Posterior cingulate gyrus (tissue), 11 donors: ENCODE measurements around the gene SMAD6.
"Not testable (repeated sequence)": the region's sequence is repeated elsewhere in the genome, so short reads cannot be mapped to it uniquely, and the experiment has no call there.

Source experiments
- DNase-seq, 10 donors: peaks; one replicate each; pipeline versions ENCODE4 v3.0.0 to v3.0.0-alpha.2; 2020 to 2021; ENCODE audit warnings: mixed read lengths in 3 of 10
- intact Hi-C: fragments of 100-400 bp; cut with DNase I; formaldehyde crosslinking; loops from one replicate; pipeline ENCODE4 v1.15.1; 2023

SMAD6 gene

DNA sequence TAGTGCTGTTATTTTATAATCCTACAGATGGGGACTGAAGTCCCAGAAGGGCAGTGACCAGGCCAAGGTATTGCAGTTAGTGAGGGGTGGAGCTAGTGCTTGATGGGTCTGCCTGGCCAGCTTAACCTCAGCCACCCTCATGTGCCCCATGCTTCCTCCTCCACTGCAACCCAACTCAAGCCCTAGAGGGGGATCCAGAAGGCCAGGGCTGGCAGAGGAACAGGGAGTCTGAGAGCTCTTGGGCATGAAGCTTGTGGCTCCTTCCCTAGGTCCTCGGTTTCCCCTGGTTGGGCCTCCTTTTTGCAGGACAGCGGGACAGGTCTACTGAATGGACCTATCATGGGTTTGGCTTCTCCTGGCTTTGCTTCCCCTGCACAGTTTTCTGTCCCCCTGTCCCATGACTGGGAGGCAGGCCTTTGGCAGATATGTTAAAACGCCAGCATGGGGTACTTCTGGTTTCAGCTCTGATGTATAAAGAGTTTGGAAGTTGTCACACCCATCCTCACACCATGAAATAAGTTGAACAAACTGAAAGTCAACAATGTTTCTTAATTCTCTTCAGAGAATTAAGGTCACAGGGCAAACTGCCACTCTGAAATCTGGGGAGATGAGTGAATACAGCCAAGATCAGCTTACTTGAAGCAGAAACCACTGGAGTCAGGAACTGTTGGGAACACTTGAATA, 103.3 kb downstream of the SMAD6 start:
- peak in 2 of 10 donors; percentile 24 to 42 for DNase-seq

DNA sequence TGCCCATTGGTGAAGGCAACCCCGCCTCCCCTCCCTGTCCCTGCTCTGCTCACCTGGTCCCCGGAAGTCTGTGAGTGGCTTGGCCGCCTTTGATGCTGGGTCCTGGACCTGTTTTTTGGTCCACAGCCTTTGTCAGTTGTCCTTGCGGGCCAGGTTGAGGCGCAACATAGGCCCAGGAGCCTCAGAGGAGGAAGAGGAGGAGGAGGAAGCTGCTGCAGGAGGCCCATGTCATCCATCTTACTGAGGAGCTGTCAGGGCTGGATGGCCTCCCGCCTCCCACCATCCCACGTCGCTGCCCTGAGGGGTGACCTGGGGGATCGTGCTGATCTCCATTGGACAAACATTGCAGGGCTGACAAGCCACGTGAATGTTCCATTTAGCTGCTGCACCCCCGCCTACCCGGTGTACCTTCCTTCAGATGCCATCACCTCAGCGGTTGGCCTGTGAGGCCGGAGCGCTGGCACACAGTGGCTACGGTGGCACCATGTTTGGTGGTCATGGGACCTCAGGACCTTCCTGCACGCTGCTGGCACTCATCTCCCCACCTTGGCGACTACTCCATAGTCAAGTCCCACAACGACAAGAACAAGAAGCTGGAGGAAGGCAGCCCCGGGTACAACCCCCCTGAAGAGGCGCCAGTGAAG, 106.3 kb downstream of the SMAD6 start:
- no peak for DNase-seq
- intact Hi-C loops, result no loop called here

More for the DNA sequence above, 103.3 kb downstream of the SMAD6 start:
- intact Hi-C loops, result no loop called here

DNA sequence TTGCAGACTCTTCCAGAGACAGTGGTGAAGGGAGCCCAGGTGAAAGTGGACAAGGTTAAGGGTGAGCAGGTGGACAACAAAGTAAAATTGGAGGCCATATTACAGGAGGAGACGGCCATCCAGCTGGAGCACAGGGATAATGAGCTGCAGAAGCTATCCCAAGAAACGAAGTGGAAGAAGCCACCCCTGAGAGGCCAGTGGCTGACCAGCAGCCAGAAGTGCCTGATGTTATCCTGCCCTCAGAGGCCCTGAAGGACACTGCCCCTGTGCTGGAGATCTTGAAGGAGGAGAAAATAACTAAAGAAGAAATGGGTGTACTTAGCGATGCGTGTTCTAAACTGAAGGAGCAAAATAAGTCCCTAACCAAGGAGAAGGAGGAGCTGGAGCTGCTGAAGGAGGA, 107.6 kb downstream of the SMAD6 start:
- intact Hi-C loops, result no loop called here
- DNase-seq, result no peak

DNA sequence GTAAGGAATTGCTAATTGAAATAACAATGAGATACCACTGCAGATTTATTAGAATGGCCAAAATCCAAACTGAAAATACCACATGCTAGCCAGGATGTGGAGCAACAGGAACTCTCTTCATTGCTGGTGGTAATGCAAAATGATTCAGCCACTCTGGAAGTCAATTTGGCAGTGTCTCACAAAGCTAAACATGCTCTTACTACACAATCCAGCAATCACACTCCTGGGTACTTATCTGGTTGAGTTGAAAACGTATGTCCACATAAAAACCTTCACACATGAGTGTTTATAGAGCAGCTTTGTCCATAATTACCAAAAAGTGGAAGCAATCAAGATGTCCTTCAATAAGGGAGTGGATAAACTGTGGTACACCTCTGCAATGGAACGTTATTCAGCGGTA, 113.3 kb downstream of the SMAD6 start:
- intact Hi-C loops, result no loop called here
- DNase-seq, result no peak

DNA sequence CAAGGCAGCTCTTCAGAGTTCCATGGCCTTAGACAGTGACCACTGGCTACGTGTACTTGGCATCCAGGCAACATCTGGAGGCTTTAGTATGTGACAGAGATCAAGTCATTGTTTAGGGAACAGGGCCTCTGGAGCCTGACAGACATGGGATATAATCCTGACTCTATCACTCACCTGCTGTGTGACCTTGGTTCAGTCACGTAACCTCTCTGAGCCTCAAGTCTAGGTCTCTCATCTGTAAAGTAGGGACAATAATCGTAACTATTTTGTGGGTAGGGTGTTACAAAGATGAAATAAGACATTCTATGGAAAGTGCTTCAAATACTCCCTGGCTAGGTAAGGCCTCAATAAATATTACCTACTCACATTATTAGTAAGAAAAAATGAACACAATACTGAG, 114.2 kb downstream of the SMAD6 start:
- DNase-seq, result no peak
- intact Hi-C loops, result no loop called here

DNA sequence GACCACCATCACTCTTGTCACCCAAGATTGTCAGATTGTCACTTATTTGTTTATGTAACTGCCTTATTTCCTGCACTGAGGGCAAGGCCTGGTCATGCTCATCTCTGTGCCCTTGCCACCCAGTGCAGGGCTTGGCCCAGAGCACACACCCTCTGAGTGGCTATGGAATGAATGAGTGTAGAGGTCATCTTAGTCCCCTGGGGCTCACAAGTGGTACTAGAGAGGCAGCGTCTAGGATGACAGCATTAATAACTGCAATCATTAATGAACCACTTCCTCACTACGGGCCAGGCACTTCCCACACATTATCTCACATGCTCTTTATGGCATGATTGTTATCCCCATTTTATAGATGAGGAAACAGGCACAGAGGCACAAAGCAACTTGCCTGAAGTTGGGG, 117.0 kb downstream of the SMAD6 start:
- no peak for DNase-seq
- intact Hi-C loops, result no loop called here

DNA sequence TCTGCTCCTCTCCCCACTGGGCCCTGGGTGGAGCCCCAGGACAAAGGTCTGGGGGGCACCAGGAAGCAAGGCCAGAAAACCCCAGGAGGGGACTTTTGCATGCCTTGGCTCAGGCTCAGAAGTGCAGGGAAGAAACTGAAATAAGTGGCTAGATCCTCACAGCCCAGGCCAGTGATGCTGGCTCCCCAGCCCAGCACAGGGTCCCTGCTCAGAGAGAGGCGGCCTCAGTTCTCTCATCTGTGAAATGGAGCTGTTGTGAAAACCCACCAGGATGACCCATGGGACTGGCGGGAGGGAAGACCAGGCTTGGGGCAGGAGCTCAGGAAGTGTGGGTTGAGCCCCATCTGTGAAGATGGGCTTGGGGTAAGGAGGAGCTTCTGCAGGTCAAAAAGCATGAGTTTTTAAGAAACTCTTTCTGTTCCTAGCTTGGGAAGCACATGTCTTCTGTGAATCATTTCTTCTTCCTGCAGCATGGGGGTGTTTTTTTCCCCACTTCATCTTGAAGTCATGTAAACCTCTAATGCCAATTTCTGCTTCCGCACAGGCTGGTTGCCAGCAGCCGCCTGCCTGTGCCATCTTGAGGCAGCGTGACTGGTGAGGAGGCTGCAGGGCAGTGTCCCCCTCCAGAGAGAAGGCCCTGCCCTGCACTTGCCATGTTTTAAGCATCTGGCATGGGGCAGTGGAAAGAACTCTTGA, 118.6 kb downstream of the SMAD6 start:
- intact Hi-C loops, result no loop called here
- DNase-seq, result no peak

DNA sequence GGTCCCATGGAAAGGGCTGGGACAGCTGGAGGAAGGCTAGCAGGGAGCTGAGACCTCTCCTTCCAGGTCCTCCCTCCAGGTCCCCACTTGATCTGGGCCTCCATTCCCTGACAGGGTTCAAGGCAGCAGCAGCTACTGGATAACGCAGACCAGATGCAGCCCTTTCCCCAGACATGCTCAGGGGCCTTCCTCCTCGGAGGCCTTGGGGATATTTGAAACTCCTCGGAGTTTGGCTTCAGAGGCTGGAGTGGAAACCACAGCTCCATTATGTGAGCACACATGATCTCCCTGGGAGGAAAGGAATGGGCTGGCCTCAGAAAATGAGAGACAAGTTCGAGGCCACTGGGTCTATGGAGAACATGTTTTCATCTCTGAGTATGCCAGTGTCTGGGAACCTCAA, 119.3 kb downstream of the SMAD6 start:
- no peak for DNase-seq

DNA sequence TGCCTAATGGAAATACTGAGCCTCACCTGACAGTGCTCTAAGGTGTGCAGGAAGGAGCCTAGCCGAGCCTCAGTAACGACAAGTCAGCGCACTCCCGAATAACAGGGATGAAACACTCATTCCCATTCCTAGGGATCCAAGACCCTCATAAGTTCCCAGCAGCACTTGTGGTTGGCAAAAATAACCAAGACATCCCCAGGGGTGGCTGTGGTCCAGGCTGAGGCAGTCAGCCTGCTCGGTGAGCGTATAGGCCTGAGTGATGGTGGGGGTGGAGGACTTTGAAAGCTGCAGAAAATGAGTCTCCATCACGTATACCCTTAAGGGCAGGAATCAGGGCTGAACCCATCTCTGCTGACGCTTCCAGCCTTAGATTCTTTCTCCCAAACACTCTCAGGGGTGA, 120.1 kb downstream of the SMAD6 start:
- DNase-seq, result no peak
- intact Hi-C loops, result no loop called here

More for the DNA sequence above, 119.3 kb downstream of the SMAD6 start:
- intact Hi-C loops, result no loop called here

DNA sequence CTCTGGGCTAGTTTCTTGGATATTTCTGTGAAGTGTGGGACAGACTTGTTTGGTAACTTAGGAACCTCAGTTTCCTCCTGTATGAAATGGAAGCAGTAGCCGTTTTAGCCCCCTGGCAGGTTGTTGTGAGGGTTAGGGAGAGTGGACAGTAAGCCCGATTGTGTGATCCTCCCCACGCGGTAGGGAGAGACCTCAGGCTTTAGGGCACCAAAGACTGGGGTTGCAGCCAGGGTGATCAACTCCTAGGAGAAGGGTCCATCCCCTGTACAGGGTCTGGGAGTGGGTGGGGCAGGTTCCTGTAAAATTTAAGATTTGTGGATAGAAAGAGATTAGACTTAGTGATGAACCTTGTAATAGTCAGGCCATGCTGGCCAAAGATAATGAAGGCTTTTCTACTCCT, 120.5 kb downstream of the SMAD6 start:
- intact Hi-C loops, result no loop called here
- no peak for DNase-seq

DNA sequence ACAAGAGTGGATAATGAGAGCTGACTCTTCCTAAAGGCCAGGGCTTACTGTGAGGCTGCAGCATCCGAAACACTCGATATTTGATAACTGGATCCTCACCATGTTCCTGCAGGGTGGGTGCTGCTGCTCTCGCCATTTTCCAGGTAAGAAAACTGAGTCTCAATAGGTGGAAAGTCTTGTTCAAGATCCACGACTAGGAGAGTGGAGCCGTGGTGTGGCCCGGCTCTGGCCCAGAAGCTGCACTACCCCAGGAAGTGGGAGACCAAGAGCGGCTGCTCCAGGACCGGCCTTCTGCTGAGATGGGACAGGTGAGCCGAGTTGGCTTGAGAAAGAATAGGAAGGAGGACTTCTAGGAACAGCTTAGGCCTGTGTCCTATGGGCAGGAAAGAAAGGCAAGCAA, 121.6 kb downstream of the SMAD6 start:
- intact Hi-C loops, result no loop called here
- DNase-seq, result no peak

DNA sequence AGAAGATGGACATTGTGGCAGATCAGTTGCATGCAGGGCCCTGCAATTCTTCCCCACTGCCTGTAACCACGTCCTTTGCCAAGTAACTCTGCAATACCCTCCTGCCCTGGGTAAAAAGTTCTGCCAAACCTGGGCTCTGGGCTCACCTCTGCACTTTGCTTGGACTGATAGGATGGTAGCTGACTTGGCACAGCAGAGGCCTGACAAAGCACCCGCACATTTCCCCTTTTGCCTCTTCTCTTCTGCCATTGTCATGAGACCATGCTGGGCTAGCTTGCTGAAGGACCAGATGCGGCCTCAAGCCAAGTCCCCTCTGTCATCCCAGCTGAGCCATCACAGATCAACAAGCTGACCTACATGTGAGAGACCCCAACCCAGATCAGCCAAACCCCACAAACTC, 122.4 kb downstream of the SMAD6 start:
- DNase-seq, result peak in 1 of 10 donors; percentile 55
- intact Hi-C loops, result no loop called here

DNA sequence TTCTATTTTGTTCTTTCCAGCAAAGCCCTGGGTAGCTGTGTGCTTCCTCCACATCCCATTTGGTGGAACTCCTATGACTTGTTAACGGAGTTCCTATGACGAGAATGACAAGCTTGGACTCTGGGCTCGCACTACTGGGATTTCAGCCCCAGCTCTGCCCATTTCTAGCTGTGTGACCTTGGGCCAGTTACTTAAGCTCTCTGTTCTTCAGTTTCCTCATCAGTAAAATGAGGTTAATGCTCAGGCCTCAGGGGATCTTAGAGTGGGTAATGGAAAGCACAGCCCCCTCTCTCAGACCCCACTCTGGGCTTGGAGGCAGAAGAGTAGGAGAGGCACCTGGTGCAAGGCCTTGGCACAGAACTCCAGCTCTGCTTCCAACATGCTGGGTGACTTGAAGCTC, 123.1 kb downstream of the SMAD6 start:
- DNase-seq, result peak in 1 of 10 donors; percentile 9
- intact Hi-C loops, result no loop called here

DNA sequence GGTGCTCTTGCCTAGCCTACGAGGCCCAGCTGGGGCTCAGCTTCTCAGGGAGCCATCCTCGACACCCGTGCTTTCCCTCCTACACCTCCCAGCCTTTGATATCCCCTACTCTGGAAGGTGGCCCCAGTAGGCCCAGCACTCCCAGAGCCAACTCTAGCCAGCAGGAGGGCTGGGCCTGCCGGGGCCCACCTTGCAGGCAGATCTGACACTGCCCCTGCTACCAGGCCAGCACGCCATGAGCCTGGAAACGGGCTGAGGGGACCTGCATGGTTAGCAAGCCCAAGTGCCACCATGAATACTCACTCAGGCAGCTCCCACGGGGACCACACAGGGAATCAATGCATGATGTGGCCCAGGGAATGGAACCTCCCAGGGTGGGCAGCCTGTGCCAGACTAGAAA, 123.7 kb downstream of the SMAD6 start:
- DNase-seq, result peak in 1 of 10 donors; percentile 63
- intact Hi-C loops, result no loop called here

DNA sequence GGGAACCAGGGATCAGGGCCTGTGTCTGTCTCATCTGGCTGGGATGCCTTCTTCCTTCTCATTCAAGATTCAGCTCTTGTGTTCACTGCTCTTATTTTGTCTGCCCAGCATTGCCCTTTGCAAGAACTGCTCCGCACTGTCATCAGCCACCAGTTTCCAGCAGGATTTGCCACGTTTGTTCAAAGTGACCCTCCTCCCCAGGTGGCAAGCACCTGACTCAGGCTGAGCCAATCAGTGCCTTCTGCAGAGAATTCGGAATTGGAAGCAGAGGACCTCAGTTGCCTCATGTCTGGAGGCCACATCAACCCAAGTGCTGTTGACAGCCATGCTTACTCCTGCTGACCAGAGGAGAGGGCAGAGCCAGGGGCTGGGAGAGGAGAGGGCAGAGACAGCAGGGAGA, 124.5 kb downstream of the SMAD6 start:
- intact Hi-C loops, result no loop called here
- DNase-seq, result peak in 2 of 10 donors; percentile 24 to 49

DNA sequence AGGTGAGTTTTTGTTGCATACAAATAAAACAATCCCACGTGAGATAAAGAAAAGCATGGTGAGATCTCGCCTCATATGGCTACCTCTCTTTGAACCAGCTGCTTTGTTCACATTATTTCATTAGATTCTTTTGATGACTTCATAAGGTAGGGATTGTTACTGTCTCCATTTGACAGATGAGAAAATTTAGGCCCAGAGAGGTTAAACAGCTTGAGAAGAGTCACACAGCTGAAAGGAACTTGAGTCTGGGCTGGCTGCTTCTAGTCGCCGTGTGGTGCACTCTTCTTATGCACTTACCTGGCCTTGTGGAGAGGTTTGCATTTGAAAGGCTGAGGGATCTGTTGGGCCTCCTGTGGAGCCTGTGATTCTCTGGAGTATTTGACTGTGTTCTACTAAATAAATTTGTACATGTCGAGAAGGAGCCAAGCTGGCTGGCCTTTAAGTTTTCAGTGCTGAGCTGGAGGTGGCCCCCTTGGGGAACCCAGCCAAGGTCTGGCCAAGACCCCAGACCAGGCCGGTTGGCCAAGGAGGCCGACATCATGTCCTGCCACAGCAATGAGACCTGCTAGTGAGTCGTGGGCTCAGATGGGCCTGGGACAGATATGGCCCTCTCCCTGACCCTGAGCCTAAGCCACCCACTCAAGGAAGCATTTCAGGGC, 125.1 kb downstream of the SMAD6 start:
- intact Hi-C loops, result no loop called here
- peak in 2 of 10 donors; percentile 68 for DNase-seq

DNA sequence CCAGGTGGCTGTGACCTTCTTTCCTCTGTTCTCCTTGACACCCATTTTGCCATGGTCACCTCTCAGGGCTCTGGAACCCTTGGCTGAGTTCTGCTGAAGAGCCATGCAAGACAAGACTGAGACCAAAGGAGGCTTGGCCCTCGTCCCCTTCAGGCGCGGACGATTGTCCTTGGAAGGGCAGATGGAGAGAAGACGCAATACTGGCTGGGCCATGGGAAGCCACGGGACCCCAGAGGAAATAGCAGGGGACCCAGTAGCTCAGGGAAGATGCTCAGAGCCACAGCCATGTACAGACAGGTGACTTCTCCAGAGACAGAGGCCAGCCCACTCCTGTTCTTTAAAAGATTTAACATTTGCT, 125.6 kb downstream of the SMAD6 start:
- intact Hi-C loops, result no loop called here

DNA sequence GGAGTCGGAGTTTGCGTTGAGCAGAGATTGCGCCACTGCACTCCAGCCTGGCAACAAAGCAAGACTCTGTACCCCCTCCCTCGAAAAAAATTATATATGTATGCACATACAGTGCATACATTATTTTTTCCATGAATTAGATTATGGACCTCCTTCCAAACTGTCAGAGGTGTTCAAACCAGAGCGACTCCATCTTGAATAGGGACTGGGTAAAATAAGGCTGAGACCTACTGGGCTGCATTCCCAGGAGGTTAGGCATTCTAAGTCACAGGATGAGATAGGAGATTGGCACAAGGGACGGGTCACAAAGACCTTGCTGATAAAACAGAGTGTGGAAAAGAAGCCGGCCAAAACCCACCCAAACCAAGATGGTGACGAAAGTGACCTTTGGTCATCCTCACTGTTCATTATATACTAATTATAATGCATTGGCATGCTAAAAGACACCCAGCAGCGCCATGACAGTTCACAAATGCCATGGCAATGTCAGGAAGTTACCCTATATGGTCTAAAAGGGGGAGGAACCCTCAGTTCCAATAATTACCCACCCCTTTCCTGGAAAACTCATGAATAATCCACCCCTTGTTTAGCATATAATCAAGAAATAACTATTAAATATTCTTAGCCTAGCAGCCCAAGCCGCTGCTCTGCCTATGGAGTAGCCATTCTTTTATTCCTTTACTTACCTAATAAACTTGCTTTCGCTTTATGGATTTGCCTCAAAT, 126.9 kb downstream of the SMAD6 start:
- peak in 2 of 10 donors; percentile 3 to 5 for DNase-seq
- intact Hi-C loops, result not testable (repeated sequence)

More for the DNA sequence above, 125.6 kb downstream of the SMAD6 start:
- peak in 2 of 10 donors; percentile 40 to 75 for DNase-seq

DNA sequence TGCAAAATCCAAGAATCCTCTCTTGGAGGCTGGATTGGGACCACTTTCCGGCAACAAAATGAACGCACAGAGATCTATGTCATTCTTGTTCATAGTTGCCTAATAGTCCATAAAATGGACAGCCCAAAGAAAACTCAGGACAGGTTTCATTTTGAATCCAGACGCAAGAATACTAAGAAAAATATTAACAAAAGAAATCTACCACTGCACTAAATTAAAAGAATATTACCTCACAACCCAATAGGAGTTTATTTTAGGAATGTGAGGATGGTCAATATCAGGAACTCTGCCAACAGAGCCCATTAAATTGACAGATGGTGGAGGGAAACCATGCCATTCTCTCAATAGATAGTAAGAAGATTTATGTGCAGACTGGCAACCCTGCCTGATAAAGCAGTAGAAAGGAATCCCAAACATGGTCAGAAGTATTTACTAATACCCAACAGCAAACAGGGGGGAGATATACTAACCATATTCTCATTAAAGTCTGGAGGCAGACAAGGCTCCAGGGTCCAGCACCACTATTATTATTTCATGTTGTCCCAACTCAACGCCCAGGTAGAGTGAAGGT, 127.6 kb downstream of the SMAD6 start:
- peak in 1 of 10 donors; percentile 17 for DNase-seq
- intact Hi-C loops, result no loop called here

DNA sequence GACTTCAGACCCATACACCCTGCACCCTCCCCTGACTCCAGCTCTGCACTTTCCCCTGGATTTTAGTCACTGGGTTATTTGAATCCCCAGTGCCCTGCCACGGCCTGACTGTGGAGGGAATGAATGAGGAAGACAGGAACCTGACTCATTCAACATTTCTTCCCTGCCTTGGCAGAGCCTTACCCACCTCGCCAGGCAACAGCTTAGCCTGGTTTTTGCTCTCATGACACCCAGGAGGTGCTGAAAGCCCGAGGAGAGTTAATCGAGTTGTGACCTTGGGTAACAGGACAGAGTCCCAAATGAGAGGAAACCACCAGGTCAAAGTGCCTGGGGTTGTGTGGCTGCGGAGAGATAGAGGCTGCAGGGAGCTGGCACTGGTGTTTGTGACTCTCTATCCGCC, 128.3 kb downstream of the SMAD6 start:
- intact Hi-C loops, result no loop called here
- DNase-seq, result peak in 1 of 10 donors; percentile 9
